DMS114 treated with DMSO at 0.1 percent for 48 hours (cell line): ENCODE results near the gene MSMO1.
"Not testable (repeated sequence)": the region's sequence is repeated elsewhere in the genome, so short reads cannot be mapped to it uniquely, and the experiment has no call there.

Source experiments
- DNase-seq: peaks from one replicate; lab custom pipeline; 2025; ENCODE audit not compliant: unreplicated experiment; lab: John Stamatoyannopoulos, UW

MSMO1 gene

DNA sequence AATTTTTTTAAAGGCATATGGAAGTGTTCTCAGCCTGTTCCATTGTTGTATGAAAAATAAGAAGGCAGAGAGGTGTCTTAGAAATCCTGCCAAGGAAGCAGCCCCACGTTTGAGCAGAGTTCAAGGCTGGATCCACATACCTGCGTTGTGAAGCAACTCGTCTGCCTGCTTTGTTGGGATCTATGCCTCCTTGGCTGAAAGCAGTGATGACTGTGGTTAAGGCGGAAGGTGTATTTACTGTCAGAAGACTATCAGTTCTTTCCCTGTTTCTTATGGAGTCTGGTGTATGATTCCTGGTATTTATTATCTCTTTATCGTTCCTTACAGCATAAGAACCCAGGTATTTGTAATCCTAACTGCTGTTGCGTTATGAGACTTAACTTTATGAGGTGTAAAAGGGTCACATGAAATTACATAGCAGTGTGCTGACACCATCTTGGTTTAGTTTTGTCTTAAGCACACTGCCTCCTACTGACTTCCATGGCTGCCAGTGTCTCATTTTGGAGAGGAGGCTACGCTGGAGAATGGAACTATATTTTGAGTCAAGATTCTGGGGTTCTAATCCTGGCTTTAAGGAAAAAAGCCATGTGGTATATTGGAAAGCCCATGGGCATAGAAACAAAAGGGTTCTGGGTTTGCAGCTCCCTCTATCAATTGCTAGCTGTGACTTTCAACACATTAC, 3.1 kb upstream of the MSMO1 start:
- no peak for DNase-seq

- DNase-seq: no peak
Measured at GRCh38 chr4:165324918-165325304, 2.6 kb upstream of the MSMO1 start.

GRCh38 chr4:165325732-165326512, 1.5 kb upstream of the MSMO1 start:
- no peak for DNase-seq

DNA sequence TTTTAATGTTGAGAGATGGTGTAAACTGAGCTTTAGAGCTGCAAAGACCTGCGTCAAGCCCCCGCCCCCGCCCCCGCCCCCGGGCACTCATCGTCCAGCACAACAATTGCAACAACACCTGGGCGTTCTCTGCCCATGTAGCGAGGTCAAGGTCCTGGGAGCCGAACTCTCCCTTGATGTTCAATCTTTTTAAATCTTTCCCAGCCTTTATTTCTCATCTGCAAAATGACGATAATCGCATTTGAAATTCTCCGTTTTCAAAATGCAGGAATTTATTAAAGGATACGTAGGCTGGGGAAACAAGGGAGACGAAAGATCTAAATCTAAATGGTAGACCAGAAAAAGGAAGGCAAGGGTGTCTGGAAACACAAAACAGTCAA, 648 bp upstream of the MSMO1 start:
- no peak for DNase-seq

DNA sequence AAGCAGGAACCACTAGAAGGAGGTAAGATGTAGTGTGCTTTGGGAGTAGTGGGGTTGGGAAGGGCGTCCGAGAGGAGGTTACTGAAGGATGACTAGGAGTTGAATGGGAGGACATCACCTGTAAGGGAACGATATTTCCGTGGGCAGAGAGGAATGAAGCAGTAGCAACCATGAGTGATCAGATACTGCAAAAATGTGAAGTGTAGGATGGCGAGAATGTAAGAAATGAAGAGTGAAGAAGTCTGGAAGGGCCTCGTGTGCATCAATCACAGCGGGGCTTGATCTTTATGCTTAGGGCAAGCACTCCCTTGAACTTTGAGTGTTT, 594 bp downstream of the MSMO1 start:
- DNase-seq: no peak

DNA sequence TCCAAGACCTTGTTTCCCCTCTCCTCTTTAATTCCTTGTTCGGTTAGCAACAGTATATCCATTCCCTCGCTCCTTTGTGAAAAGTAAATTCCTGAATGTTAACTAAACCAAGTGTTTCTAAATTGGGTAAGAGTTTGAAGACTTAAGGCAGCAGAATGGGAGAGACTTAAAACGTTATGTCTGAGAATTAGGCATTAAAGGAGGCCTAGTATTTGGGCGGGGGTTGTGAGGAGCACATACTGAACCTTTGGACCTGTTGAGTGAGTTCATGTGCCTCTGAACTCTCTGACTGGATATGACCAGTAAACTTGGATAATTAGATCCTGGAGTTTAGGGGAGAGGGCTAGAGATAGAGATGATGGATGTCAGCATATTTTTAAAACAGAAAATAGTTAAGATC, 1.2 kb downstream of the MSMO1 start:
- no peak for DNase-seq

DNA sequence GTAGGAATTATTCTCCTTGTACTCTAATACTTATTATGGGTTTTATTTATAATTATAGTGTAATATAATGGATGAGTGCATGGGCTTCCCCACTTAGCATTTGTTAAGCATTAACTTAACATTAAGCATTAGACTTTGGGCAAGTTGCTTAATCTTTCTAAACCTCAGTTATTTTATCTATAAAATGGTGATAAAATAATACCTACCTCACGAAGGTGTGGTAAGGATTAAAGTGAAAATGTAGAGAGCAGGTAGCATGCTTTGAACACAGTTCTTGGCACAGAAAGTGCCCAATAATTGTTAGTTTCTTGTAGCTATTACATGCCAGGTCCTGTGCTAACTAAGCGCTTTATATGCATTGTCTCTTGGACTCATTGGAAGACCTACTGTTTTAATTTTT, 2.6 kb downstream of the MSMO1 start:
- no peak for DNase-seq

GRCh38 chr4:165330666-165331065, 3.2 kb downstream of the MSMO1 start:
- no peak for DNase-seq

- no peak for DNase-seq
Measured at GRCh38 chr4:165331359-165331758, 3.9 kb downstream of the MSMO1 start.

GRCh38 chr4:165331823-165332222, 4.4 kb downstream of the MSMO1 start:
- no peak for DNase-seq

DNA sequence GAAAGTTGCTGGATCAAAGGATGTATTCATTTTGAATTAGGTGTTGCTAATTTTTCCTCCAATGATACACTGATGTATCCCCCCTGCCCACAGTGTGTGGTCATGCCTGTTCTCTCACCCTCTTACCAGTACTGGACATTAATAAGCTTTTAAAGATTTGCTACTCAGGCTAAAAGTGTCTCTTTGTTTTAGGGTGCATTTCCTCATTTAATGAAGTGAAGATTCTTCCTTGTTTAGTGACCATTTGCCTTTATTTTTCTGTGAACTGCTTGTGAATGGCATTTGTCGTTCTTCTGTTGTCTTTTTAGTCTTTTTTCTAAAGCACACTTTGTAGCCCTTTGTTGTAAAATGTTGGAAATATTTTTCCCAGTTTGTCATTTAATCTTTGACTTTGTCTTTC, 5.0 kb downstream of the MSMO1 start:
- no peak for DNase-seq

DNA sequence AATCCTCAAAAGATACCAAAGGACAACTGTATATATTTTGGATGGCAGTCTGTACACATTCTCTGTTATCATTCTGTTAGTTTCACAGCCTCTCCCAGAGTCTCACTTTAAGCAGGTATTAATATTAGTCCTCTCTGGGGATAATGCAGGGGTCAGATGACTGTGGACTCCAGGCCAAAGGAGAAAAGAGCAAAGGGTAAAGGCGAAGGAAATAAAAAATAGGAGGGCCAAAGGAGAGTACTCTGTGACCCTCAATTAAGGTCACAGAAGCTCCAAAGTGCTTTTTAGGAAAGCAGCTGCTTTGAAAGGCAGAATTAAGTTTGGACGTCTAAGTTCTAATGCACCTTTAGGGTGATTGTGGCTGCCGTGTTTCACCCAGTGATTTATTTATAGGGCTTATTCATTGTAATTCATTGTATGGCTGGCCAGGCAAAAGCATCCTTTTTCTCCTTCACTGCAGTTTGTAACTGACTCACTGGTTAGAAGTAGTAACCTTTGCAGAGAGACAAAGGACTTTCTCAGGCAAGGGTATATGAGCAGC, 7.8 kb downstream of the MSMO1 start:
- no peak for DNase-seq

DNA sequence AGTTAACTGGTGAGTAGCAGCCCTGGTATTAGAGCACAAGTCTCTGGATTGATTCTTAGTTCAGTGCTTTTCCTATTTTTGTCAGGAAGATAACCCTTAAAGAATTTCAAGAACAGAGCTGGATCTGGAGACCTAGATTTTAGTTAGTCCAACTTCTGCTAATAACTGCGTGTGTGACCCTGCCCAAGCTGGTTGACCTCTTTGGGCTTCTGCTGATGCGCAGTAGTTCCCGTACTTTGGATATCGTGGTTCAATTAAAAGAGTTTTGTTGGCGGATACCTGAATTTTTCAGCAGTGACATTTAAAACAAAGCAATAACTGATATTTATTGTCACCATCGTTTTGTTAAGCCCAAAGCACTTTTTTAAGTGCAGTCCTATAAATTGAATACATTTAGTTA, 9.3 kb downstream of the MSMO1 start:
- no peak for DNase-seq

DNA sequence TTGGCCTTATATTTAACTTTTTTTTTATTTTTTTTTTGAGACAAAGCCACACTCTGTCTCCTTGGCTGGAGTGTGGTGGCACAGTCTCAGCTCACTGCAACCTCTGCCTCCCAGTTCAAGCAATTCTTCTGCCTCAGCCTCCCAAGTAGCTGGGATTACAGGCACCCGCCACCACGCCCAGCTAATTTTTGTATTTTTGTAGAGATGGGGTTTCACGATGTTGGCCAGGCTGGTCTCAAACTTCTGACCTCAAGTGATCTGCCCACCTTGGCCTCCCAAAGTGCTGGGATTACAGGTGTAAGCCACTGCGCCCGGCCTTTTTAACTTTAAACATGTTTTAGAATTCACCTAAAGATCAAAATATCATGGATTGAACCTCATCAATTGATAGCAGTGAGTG, 14.9 kb downstream of the MSMO1 start:
- DNase-seq: not testable (repeated sequence)

GRCh38 chr4:165343353-165344191, 16.1 kb downstream of the MSMO1 start:
- DNase-seq: no peak

- peak; percentile 3 for DNase-seq
Measured at GRCh38 chr4:165345666-165346417, 18.4 kb downstream of the MSMO1 start.

GRCh38 chr4:165347647-165348569, 20.4 kb downstream of the MSMO1 start:
- no peak for DNase-seq

- DNase-seq: no peak
Measured at GRCh38 chr4:165351359-165352130, 24.1 kb downstream of the MSMO1 start.

GRCh38 chr4:165355900-165356300, 28.4 kb downstream of the MSMO1 start:
- peak; percentile 51 for DNase-seq
